HFF-Myc (cell line): ENCODE data around the gene H2AZ2.

Experiments
- DNase-seq: peaks from one replicate; pipeline ENCODE4 v3.0.0-alpha.2; 2011; ENCODE audit warnings: low read depth; ENCODE audit errors: extremely low read depth
- H3K4me3 ChIP-seq: replicated peaks from 2 replicates; pipeline ENCODE4 v1.5.1; 2011; ENCODE audit warnings: low read depth, mild to moderate bottlenecking, control low read depth, low read length
- TF ChIP-seq, protein P1 (sequence below): IDR thresholded peaks from 2 replicates; pipeline ENCODE4 v1.5.1; 2012; ENCODE audit warnings: mild to moderate bottlenecking, low read depth, low read length, control low read depth; ENCODE audit errors: missing control alignments

The H2AZ2 gene

DNA sequence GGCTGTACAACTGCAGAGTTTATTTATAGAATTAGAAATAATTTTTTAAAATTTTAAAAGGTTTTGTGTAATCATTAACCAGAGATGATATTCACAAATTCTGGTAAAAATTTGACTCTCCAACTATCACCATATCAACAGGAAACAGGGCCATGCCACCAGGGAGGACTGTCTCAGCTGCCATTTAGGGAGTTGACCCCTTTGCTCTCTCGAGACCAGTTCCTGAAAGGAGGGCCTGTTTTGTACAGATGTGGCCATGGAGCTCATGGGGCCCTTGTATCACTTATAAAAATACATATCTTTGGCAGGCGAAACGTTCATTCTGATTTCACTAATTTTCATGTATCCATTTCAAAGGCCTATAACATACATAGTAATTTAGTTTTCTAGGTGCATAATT, 20.3 kb downstream of the H2AZ2 start:
- no peak for DNase-seq
- H3K4me3 ChIP-seq = no peak overlapping the region
- TF ChIP-seq, protein P1, sequence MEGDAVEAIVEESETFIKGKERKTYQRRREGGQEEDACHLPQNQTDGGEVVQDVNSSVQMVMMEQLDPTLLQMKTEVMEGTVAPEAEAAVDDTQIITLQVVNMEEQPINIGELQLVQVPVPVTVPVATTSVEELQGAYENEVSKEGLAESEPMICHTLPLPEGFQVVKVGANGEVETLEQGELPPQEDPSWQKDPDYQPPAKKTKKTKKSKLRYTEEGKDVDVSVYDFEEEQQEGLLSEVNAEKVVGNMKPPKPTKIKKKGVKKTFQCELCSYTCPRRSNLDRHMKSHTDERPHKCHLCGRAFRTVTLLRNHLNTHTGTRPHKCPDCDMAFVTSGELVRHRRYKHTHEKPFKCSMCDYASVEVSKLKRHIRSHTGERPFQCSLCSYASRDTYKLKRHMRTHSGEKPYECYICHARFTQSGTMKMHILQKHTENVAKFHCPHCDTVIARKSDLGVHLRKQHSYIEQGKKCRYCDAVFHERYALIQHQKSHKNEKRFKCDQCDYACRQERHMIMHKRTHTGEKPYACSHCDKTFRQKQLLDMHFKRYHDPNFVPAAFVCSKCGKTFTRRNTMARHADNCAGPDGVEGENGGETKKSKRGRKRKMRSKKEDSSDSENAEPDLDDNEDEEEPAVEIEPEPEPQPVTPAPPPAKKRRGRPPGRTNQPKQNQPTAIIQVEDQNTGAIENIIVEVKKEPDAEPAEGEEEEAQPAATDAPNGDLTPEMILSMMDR = no peak

GRCh38 chr7:44824894-44825526, 22.9 kb downstream of the H2AZ2 start:
- TF ChIP-seq, protein P1 = no peak
- DNase-seq = peak; percentile 19
- H3K4me3 ChIP-seq = no peak overlapping the region

GRCh38 chr7:44823255-44823781, 24.6 kb downstream of the H2AZ2 start:
- no peak overlapping the region for H3K4me3 ChIP-seq
- DNase-seq = no peak
- TF ChIP-seq, protein P1 = no peak

DNA sequence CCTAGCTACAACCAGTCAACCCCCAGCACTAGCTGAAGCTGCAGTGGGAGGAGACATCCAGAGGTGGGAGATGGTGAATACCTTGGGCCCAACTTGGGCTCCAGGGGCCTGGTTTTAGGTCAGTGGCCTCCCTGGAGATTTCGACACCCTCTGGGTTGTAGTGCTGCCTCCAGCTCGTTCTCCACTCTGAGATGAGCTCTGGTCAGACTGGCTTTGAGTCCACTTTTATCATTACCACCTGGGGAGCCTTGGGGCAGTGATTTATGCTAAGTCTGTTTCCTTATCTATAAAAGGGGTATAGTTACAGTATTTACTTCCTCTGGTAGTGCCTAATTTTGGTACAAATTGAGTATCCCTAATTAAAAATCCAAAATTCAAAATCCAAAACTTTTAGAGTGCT, 28.6 kb downstream of the H2AZ2 start:
- H3K4me3 ChIP-seq = no peak overlapping the region
- DNase-seq = no peak
- TF ChIP-seq, protein P1 = no peak

DNA sequence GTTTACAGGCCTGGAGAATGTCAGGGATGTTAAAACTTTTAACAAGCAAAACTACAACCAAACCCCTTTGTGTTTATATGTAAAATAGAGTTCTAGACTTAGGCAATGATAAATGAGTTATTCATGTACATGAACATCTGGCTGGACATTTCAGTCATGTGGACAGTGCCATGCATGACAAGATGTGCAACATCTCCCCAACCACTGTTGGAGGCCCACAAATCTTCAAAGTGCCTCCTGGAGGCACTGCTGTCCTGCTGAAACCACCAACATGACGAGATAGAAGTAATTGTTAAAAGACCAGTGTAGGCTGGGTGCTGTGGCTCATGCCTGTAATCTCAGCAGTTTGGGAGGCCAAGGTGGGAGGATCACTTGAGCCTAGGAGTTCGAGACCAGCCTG, 33.0 kb downstream of the H2AZ2 start:
- no peak for DNase-seq
- TF ChIP-seq, protein P1 = no peak
- H3K4me3 ChIP-seq = no peak overlapping the region

- H3K4me3 ChIP-seq = no peak overlapping the region
- DNase-seq = no peak
- TF ChIP-seq, protein P1 = no peak
Measured at GRCh38 chr7:44811571-44811970, 36.3 kb downstream of the H2AZ2 start.

GRCh38 chr7:44811093-44811492, 36.8 kb downstream of the H2AZ2 start:
- DNase-seq = no peak
- TF ChIP-seq, protein P1 = no peak
- no peak overlapping the region for H3K4me3 ChIP-seq
